Motor neuron (in vitro differentiated cells): ENCODE results near the gene BMP6. TPM values are rescaled to one million over a fixed set of nuclear protein-coding genes. Genes with fewer than 3 reads are reported as not detected.
A peak's percentile ranks its signal among the peaks of the same experiment; 100 is the strongest.

Experiments
- ATAC-seq, 8 experiments: fragments of 200-7000 bp; cut with Tn5 transposase; replicated peaks in 6 of 8; 2 replicates each; pipeline ENCODE4 v1.8.0; 2021; ENCODE audit warnings: mild to moderate bottlenecking in 8 of 8, moderate library complexity in 8 of 8
- H3K27ac ChIP-seq, 2 donors: fragments of 250-450 bp; sonication (Bioruptor Pico); 2 replicates each; pipeline ENCODE4 v1.9.0; 2021; ENCODE audit warnings: antibody characterized with exemption in 2 of 2, mild to moderate bottlenecking in 2 of 2, moderate library complexity in 1 of 2
- H3K4me1 ChIP-seq, 2 donors: fragments of 250-450 bp; sonication (Bioruptor Pico); replicated peaks in 1 of 2; 2 replicates each; pipeline ENCODE4 v1.6.1; 2021; ENCODE audit warnings: antibody characterized with exemption in 2 of 2, mild to moderate bottlenecking in 2 of 2, moderate library complexity in 1 of 2
- H3K4me3 ChIP-seq, 5 donors: fragments of 250-450 bp; sonication (Bioruptor Pico); 2 replicates each; pipeline ENCODE4 v1.9.0; 2021; ENCODE audit warnings: antibody characterized with exemption in 5 of 5, mild to moderate bottlenecking in 5 of 5, moderate library complexity in 4 of 5
- WGBS, 10 experiments: fragments of 450-650 bp; shearing (Covaris generic); methylation state at CpG; one replicate each; pipeline ENCODE4 v1.0.0; 2022; 5-methylcytosine and 5-hydroxymethylcytosine counted together
- in situ Hi-C, 9 experiments: fragments of 400-800 bp; cut with MboI; loops; one replicate each; pipeline ENCODE4 v1.15.0; 2021; ENCODE audit warnings: low sequenced_read_pairs in 9 of 9, low pct_unique_long_range_greater_than_20kb in 2 of 9; ENCODE audit not compliant: unreplicated experiment in 9 of 9
- total RNA-seq, 8 experiments: library from RNA; unstranded; fragments of 300-600 nt; gene quantifications; 2 replicates each; pipeline versions ENCODE4 v1.2.3 to v1.2.4, GENCODE V29; 2022

The BMP6 gene
- total RNA-seq, 8 experiments from 2014 or later = 0.51 to 10.9 (median 1.1) TPM

- WGBS, 10 experiments = 63 to 100% (median 100%) methylated on average over 1 to 5 of the region's 6 CpGs; no CpG with 5 or more reads in 3 of the 10 experiments
- Histone ChIP-seq H3K4me3 (no peak overlapping the region), H3K27ac (no peak overlapping the region), H3K4me1 (no peaks in the 10 kb centered on the region)
- no peak for ATAC-seq
- in situ Hi-C loops = loop anchor here in 1 of 9 experiments (25.0 kb wide), 1 partner anchor 289 kb away; no protein-coding TSS in a partner anchor
Observed at GRCh38 chr6:7723554-7723953, 2.3 kb upstream of the BMP6 start.

- in situ Hi-C loops = loop anchor here in 1 of 9 experiments (25.0 kb wide), 1 partner anchor 287 kb away; no protein-coding TSS in a partner anchor
- 0 to 83% (median 36%) methylated on average over 2 to 9 of the region's 10 CpGs; no CpG with 5 or more reads in 1 of the 10 experiments for WGBS, 10 experiments
- H3K4me3 ChIP-seq = peak overlapping the region; percentile 41 to 49 (median 43)
- peaks cover 0 to 9% of the 10 kb centered on the region in 2 donors for H3K4me1 ChIP-seq
- H3K27ac ChIP-seq = no peak overlapping the region
- ATAC-seq = peak in 2 of 8 experiments; percentile 2 to 5
Observed at GRCh38 chr6:7725412-7725811, 487 bp upstream of the BMP6 start.

DNA sequence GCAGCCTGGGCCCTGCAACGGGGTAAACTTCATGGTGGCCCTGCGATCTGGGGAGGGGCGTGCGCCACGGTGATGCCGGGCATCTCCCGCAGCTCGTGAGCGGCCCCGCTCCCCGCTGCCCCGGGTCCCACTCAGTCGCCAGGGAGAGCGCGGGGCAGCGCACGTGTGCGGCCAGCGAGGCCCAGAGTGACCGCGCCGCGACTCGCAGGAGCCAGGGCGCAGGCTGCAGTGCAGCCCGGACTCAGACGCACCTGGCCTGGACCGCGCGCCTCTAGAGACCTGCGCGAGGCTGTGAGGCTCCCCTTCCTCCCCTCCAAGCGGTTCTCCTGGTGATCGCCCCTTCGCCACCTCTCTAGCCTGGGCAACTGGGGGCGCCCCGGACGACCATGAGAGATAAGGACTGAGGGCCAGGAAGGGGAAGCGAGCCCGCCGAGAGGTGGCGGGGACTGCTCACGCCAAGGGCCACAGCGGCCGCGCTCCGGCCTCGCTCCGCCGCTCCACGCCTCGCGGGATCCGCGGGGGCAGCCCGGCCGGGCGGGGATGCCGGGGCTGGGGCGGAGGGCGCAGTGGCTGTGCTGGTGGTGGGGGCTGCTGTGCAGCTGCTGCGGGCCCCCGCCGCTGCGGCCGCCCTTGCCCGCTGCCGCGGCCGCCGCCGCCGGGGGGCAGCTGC, 652 bp downstream of the BMP6 start:
- ATAC-seq = peak; percentile 6 to 39 (median 16)
- WGBS, 10 experiments = 0% methylated on average over 1 to 3 of the region's 73 CpGs; no CpG with 5 or more reads in 8 of the 10 experiments
- peaks cover 0 to 9% of the 10 kb centered on the region in 2 donors for H3K4me1 ChIP-seq
- in situ Hi-C loops = loop anchor here in 1 of 9 experiments (25.0 kb wide), 1 partner anchor 286 kb away; no protein-coding TSS in a partner anchor
- H3K27ac ChIP-seq = no peak overlapping the region
- H3K4me3 ChIP-seq = peak overlapping the region; percentile 41 to 49 (median 43)

GRCh38 chr6:7727086-7727945, 1.4 kb downstream of the BMP6 start:
- Histone ChIP-seq H3K27ac (no peak overlapping the region), H3K4me1 (peaks cover 0 to 9% of the 10 kb centered on the region in 2 donors), H3K4me3 (peak overlapping the region; percentile 41 to 49 (median 43))
- 0 to 17% (median 1%) methylated on average over 2 to 15 of the region's 97 CpGs; no CpG with 5 or more reads in 5 of the 10 experiments for WGBS, 10 experiments
- ATAC-seq = peak in 6 of 8 experiments; percentile 1 to 19 (median 8)
- in situ Hi-C loops = loop anchor here in 1 of 9 experiments (25.0 kb wide), 1 partner anchor 285 kb away; no protein-coding TSS in a partner anchor

DNA sequence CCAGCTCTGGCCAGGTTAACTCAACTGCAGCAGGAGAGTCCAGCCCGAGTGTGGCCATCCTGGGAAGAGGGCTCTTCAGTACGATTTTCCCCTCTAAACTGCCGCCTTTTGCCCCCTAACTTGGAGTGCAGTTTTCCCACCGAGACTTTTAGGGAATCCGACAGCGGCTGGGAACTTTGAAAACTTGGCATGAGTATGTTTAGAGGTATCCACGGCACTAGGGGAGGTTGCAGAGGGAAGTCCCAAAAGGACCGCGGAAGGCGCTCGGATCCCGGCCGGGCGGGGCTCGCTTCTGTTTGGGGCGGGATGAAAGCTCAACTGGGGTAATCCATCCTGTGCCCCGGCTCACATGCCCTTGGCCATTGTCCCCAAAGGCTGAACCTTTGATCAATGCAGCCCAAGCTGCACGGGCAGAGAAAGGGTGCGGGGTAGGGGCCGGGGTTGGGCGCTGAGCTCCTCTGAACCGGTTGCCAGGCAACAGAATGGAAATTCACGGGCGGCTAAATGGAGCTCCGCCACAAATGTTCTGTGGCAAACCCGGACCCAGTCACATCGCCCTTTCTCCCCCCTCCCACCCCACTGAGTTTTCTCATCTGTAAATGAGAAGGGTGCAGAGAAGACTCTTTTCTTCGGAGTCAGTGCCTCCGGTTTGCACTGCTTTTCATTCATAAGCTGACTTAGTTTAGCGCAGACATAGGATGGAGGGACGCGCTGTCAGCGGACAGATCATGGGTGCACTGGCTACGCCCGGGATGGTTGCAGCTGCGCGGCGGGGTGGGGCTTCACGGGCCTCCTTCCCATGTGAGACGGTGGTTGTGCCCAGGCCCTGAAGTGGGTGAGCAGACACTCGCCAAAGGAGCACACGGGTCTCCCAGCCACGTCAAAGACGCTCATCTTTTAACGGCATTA, 2.3 kb downstream of the BMP6 start:
- peak; percentile 6 to 70 (median 58) for ATAC-seq
- 0 to 15% (median 4%) methylated on average over 1 to 17 of the region's 45 CpGs; no CpG with 5 or more reads in 5 of the 10 experiments for WGBS, 10 experiments
- in situ Hi-C loops = loop anchor here in 1 of 9 experiments (25.0 kb wide), 1 partner anchor 284 kb away; no protein-coding TSS in a partner anchor

GRCh38 chr6:7728855-7729590, 3.1 kb downstream of the BMP6 start:
- ATAC-seq = no peak
- H3K4me1 ChIP-seq = peaks cover 0 to 9% of the 10 kb centered on the region in 2 donors
- in situ Hi-C loops = loop anchor here in 1 of 9 experiments (25.0 kb wide), 1 partner anchor 283 kb away; no protein-coding TSS in a partner anchor
- peak overlapping the region; percentile 41 to 49 (median 43) for H3K4me3 ChIP-seq
- 6 to 88% (median 46%) methylated on average over 2 to 10 of the region's 14 CpGs; no CpG with 5 or more reads in 3 of the 10 experiments for WGBS, 10 experiments
- H3K27ac ChIP-seq = no peak overlapping the region

More for the DNA sequence above, 2.3 kb downstream of the BMP6 start:
- H3K4me1 ChIP-seq = peaks cover 0 to 9% of the 10 kb centered on the region in 2 donors
- no peak overlapping the region for H3K27ac ChIP-seq
- peak overlapping the region; percentile 41 to 49 (median 43) for H3K4me3 ChIP-seq

DNA sequence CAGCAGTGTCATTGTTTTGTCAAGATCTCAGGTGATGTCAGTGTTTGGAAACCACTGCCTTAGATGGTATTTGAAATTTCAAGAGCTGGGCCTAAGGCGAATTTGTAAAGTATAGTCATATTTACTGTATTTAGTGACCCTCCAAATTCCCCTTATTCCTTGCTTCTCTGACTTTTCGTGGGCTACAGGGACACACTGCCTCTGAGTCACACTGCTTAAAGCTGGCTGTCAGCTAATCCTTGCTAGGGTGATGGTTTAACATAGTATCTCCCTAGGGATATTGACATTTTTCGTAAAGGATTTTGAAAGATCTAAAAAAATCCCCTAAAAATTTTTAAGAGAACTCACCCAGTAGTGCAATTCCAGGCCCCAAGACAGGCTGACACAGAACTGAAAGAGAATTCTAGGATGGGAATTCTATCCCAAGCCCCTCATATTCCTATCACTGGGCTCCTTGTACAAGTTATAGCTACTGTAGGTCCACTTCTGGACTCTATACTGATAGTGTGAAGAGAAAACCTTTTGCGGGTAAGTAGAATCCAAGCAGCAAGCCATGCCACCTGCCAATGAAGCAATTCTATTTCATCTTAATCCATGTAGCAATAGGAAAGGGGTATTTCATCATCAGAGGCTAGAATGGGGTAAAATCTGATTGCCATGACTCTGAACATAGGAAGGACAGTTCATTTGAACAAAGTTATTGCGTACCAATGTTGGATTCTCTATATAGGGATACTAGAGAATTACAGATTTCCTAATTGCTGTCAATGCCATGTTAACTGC, 4.3 kb downstream of the BMP6 start:
- 77 to 100% (median 92%) methylated on average over 1 to 5 of the region's 5 CpGs; no CpG with 5 or more reads in 1 of the 10 experiments for WGBS, 10 experiments
- no peak for ATAC-seq
- no peak overlapping the region for H3K4me3 ChIP-seq

DNA sequence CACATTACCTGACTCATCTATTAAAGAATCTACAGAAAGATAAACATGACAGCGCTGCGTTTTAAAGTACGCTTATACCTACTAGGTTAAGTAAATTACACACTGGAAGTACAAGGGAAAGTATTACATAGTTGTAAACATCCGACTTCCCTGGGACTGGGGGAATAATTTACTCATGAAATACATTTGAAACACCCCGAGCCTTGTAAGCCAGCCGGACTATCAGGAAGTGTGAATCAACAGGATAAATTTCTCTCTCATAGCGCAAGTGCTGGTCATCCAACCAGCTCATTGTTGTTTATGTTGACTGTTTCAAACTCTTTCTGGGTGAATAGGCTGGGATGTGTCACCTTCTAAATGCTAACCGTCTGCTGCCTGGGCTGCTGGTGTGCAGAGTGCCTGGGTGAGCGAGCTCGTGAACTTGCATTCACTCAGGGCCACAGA, 4.9 kb downstream of the BMP6 start:
- 3 to 100% (median 76%) methylated on average over 1 to 10 of the region's 10 CpGs; no CpG with 5 or more reads in 1 of the 10 experiments for WGBS, 10 experiments
- in situ Hi-C loops = loop anchor here in 1 of 9 experiments (25.0 kb wide), 1 partner anchor 281 kb away; no protein-coding TSS in a partner anchor
- Histone ChIP-seq H3K4me3 (no peak overlapping the region), H3K4me1 (peaks cover 0 to 9% of the 10 kb centered on the region in 2 donors), H3K27ac (no peak overlapping the region)
- ATAC-seq = peak in 2 of 8 experiments; percentile 21 to 27

More for the DNA sequence above, 4.3 kb downstream of the BMP6 start:
- in situ Hi-C loops = loop anchor here in 1 of 9 experiments (25.0 kb wide), 1 partner anchor 282 kb away; no protein-coding TSS in a partner anchor
- Histone ChIP-seq H3K27ac (no peak overlapping the region), H3K4me1 (peaks cover 0 to 9% of the 10 kb centered on the region in 2 donors)

GRCh38 chr6:7731294-7731693, 5.4 kb downstream of the BMP6 start:
- Histone ChIP-seq H3K27ac (no peak overlapping the region), H3K4me1 (peaks cover 0 to 9% of the 10 kb centered on the region in 2 donors), H3K4me3 (no peak overlapping the region)
- no peak for ATAC-seq
- in situ Hi-C loops = loop anchor here in 1 of 9 experiments (25.0 kb wide), 1 partner anchor 281 kb away; no protein-coding TSS in a partner anchor
- 80 to 100% (median 100%) methylated on average over 2 of the region's 2 CpGs; no CpG with 5 or more reads in 3 of the 10 experiments for WGBS, 10 experiments

DNA sequence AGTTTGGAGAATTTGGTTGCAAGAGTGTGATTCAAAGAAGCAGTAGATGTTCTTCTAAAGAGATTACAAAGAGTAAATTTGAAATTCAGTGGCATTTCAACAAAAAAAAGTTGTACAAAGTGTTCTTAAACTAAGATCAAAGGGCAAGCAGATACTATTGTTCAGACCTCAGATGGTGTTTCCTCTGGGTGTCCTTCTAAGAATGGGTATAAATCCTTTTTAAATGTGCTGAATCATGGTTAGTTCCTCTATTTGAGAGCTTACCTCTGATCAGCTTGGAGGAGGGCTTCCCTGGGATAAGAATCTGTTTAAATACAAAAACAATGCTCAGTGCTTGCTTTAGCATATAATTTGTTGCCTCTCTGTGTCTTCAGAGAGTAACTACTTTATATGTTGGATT, 6.3 kb downstream of the BMP6 start:
- Histone ChIP-seq H3K4me3 (no peak overlapping the region), H3K4me1 (peaks cover 0 to 9% of the 10 kb centered on the region in 2 donors), H3K27ac (no peak overlapping the region)
- no peak for ATAC-seq
- in situ Hi-C loops = loop anchor here in 1 of 9 experiments (25.0 kb wide), 1 partner anchor 280 kb away; no protein-coding TSS in a partner anchor
